Suprapubic skin (tissue), 4 donors: Measurements from ENCODE around the gene MCF2L2. TPM values are rescaled to one million over a fixed set of nuclear protein-coding genes. Genes with fewer than 3 reads are reported as not detected.
"Not testable (repeated sequence)": the region's sequence is repeated elsewhere in the genome, so short reads cannot be mapped to it uniquely, and the experiment has no call there.

Experiments used
- DNase-seq, 2 donors: peaks; one replicate each; pipeline ENCODE4 v3.0.0-alpha.2; 2019; ENCODE audit warnings: low spot score in 2 of 2
- H3K27ac ChIP-seq: fragments of 200-600 bp; sonication (generic); one replicate; pipeline ENCODE4 v1.5.1; 2019
- H3K27me3 ChIP-seq: fragments of 200-600 bp; sonication (generic); one replicate; pipeline ENCODE4 v1.5.1; 2019
- H3K36me3 ChIP-seq: fragments of 200-600 bp; sonication (generic); one replicate; pipeline ENCODE4 v1.5.1; 2019
- H3K4me1 ChIP-seq: fragments of 200-600 bp; sonication (generic); one replicate; pipeline ENCODE4 v1.5.1; 2019
- H3K4me3 ChIP-seq: fragments of 200-600 bp; sonication (generic); one replicate; pipeline ENCODE4 v1.5.1; 2019; ENCODE audit warnings: mild to moderate bottlenecking
- H3K9me3 ChIP-seq: fragments of 200-600 bp; sonication (generic); one replicate; pipeline ENCODE4 v1.5.1; 2019
- EP300 ChIP-seq: sonication (generic); formaldehyde crosslinking; IDR thresholded peaks from one replicate; pipeline ENCODE4 v1.6.1; 2017; ENCODE audit warnings: antibody characterized with exemption
- POLR2A ChIP-seq, 2 donors: fragments of 450-650 bp; IDR thresholded peaks; one replicate each; pipeline ENCODE4 v1.6.1; 2017; ENCODE audit warnings: antibody characterized with exemption in 2 of 2, mild to moderate bottlenecking in 2 of 2, moderate library complexity in 2 of 2
- POLR2AphosphoS5 ChIP-seq, 3 donors: sonication (generic); formaldehyde crosslinking; IDR thresholded peaks; one replicate each; pipeline ENCODE4 v1.6.1; 2017; ENCODE audit warnings: antibody characterized with exemption in 3 of 3
- WGBS: methylation state at CpG from one replicate; pipeline ENCODE4 v1.1.5; 2018; 5-methylcytosine and 5-hydroxymethylcytosine counted together
- total RNA-seq, 4 donors: library from RNA; depleted of rRNA; stranded (reverse); fragments of >200 nt; gene quantifications; one replicate each; pipeline ENCODE4 v1.1.0, GENCODE V29; 2016
- TF ChIP-seq, protein P1 (sequence below), 2 donors: fragments of 200-600 bp in 1 of 2; fragments of 450-650 bp in 1 of 2; sonication (generic) in 1 of 2; IDR thresholded peaks; one replicate each; pipeline ENCODE4 v1.5.1; 2016 to 2019; ENCODE audit warnings: antibody characterized with exemption in 2 of 2, mild to moderate bottlenecking in 1 of 2, moderate library complexity in 1 of 2

Gene MCF2L2
- total RNA-seq, 4 donors from 2014 or later: 0.36 to 2.2 (median 0.64) TPM

DNA sequence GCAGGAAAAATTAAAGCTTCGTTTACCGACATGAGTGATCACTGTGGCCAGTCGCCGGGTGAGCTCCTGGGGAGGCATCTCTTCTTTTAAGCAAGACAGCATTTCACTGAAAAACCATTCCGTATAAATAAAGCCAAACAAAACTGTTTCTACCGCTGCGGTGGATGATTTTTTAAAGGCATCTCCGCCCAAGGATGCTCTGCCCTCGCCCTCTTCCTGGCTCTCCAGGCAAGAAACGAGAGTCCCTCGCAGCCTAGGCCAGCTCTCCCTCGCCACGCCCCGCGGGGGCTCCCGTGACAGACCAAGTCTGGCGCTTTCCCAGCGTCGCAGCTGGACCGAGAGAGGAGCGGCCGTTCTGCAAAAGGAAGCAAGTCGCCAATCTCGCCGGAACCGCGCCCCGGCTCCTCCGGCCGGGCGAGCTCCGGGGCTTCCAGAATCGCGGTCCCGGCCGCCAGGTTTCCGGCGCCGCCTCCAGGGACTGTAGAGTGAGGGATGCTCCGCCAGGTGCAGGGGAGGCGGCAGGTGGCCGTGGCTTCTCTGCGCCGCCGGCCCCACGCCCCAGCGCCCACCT, 458 bp downstream of the MCF2L2 start:
- Histone ChIP-seq H3K4me1 (peaks cover 20% of the 10 kb centered on the region), H3K9me3 (no peaks in the 10 kb centered on the region), H3K27me3 (peaks cover 14% of the 10 kb centered on the region), H3K36me3 (no peaks in the 10 kb centered on the region), H3K27ac (no peak overlapping the region), H3K4me3 (peak overlapping the region; percentile 65)
- TF ChIP-seq POLR2AphosphoS5 (IDR thresholded peaks at IDR 0.05): no peak
- TF ChIP-seq, protein P1, sequence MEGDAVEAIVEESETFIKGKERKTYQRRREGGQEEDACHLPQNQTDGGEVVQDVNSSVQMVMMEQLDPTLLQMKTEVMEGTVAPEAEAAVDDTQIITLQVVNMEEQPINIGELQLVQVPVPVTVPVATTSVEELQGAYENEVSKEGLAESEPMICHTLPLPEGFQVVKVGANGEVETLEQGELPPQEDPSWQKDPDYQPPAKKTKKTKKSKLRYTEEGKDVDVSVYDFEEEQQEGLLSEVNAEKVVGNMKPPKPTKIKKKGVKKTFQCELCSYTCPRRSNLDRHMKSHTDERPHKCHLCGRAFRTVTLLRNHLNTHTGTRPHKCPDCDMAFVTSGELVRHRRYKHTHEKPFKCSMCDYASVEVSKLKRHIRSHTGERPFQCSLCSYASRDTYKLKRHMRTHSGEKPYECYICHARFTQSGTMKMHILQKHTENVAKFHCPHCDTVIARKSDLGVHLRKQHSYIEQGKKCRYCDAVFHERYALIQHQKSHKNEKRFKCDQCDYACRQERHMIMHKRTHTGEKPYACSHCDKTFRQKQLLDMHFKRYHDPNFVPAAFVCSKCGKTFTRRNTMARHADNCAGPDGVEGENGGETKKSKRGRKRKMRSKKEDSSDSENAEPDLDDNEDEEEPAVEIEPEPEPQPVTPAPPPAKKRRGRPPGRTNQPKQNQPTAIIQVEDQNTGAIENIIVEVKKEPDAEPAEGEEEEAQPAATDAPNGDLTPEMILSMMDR (IDR thresholded peaks at IDR 0.05): no peak
- no peak for TF ChIP-seq POLR2A (IDR thresholded peaks at IDR 0.05)
- no peak for TF ChIP-seq EP300
- peak in 1 of 2 donors; percentile 70 for DNase-seq
- whole genome bisulfite sequencing: 1% methylated on average over 9 of the region's 47 CpGs

DNA sequence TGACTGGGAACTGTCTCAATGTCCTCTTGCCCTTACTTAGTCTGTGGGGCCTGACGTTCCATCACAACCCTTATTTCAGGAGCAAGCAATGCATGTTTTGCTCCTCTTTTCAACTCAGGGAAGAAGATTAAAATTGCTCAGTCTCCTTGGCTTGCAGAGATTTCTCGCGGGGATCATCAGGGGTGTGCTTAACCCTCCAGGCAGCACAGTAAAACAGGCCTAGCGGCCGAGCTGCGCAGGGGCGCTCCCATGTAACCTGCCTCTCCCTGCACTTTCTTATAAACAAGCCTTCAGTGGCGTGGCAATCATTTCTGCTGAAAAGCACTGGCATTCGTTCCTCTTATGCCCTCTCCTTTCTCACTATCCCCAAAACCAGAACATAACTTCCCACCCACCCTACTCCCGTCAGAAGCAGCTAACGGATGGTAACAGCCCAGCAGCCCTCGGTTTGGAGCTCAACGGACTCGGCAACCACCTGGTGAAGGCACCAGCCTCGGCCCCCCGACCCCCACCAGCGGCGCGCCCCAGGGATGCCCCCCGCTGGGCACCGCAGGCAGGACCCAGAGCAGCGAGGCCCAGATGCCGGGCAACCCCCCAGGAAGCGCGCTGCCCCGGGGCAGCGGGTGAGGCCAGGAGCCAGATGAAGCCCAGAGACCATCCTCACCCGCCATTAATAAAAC, 1.1 kb downstream of the MCF2L2 start:
- Histone ChIP-seq H3K36me3 (no peaks in the 10 kb centered on the region), H3K9me3 (no peaks in the 10 kb centered on the region), H3K4me3 (peak overlapping the region; percentile 65), H3K27me3 (peaks cover 14% of the 10 kb centered on the region), H3K27ac (no peak overlapping the region), H3K4me1 (peaks cover 20% of the 10 kb centered on the region)
- DNase-seq: no peak
- 42% methylated on average over 18 of the region's 28 CpGs for WGBS
- TF ChIP-seq POLR2A (IDR thresholded peaks at IDR 0.05) (no peak), POLR2AphosphoS5 (IDR thresholded peaks at IDR 0.05) (no peak), EP300 (no peak)
- TF ChIP-seq, protein P1 (IDR thresholded peaks at IDR 0.05): no peak

DNA sequence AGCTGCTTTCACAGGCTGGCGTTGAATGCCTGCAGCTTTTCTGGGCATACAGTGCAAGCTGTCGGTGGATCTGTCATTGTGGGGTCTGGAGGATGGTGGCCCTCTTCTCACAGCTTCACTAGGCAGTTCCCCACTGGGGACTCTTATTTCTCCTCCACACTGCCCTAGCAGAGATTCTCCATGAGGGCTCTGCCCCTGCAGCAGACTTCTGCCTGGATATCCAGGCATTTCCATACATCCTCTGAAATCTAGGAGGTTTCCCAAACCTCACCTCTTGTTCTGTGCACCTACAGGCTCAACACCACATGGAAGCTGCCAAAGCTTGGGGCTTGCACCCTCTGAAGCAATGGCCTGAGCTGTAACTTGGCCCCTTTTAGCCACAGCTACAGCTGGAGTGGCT, 9.6 kb downstream of the MCF2L2 start:
- not testable (repeated sequence) for H3K27me3 ChIP-seq, DNase-seq
- 100% methylated on average over 2 of the region's 2 CpGs for WGBS

DNA sequence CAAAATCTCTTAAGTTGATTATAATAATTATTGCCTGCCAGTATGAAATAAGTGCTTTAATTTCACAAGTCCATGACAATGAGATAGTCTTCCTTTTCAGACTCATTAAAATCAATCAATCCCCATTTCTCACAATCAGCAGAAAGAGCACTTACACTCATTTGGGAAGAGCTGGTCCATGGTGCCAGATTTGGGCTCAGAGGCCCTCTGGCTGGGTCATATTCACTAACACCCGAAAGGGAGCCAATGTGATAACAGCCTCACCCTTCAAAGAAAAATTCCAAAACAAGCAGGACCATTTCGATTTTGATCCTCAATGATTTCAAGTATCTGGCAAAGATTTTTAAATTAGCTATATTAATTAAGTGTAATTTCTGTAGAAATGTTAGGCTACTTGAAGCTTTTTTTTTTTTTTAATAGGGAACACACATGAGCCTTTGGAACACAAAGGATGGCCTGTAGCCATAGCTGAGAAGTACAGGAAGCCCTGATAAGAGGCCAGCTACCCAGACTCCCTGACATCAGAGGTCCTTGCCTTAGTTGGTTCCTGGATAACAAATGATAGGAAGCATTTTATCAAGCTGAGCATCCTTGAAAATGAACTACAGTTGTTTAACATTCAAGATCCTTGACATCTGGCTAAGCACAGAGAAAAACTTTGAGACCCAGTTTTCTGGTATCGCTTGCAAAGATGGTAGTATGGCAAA, 17.1 kb downstream of the MCF2L2 start:
- Histone ChIP-seq H3K36me3 (no peaks in the 10 kb centered on the region), H3K27ac (no peak overlapping the region), H3K4me3 (no peak overlapping the region), H3K4me1 (no peaks in the 10 kb centered on the region), H3K9me3 (no peaks in the 10 kb centered on the region), H3K27me3 (no peaks in the 10 kb centered on the region)
- no peak for DNase-seq
- no peak for TF ChIP-seq POLR2A (IDR thresholded peaks at IDR 0.05)
- no peak for TF ChIP-seq EP300
- TF ChIP-seq, protein P1 (IDR thresholded peaks at IDR 0.05): no peak
- no peak for TF ChIP-seq POLR2AphosphoS5 (IDR thresholded peaks at IDR 0.05)
- WGBS: 97% methylated on average over 3 of the region's 3 CpGs

More for the DNA sequence above, 9.6 kb downstream of the MCF2L2 start:
- not testable (repeated sequence) for H3K4me3 ChIP-seq, H3K27ac ChIP-seq, H3K36me3 ChIP-seq, H3K4me1 ChIP-seq
- peaks cover 10% of the 10 kb centered on the region for H3K9me3 ChIP-seq

DNA sequence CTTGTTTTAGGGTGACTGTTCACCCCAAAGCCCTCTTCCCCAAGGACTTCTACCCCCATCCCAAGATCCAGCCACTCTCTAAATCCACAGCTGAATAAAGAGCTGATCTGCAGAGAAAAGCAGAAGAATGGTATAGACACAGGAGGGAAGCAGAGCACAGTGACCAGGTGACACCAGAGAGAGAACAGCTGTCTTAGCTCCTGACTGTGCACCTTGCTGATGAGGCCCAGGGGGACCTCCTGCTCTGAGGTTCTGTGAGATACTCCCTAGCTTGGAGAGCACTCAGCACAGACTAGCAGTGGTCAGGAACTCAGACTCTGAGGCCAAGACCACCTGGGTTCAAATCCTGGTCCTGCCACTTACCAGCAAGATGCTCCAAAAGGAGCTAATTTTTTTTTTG, 17.7 kb downstream of the MCF2L2 start:
- TF ChIP-seq EP300 (no peak), POLR2AphosphoS5 (IDR thresholded peaks at IDR 0.05) (no peak), POLR2A (IDR thresholded peaks at IDR 0.05) (no peak)
- TF ChIP-seq, protein P1 (IDR thresholded peaks at IDR 0.05): no peak
- no peaks in the 10 kb centered on the region for H3K36me3 ChIP-seq

More for the DNA sequence above, 17.7 kb downstream of the MCF2L2 start:
- DNase-seq: no peak
- Histone ChIP-seq H3K27me3 (no peaks in the 10 kb centered on the region), H3K4me3 (no peak overlapping the region), H3K9me3 (no peaks in the 10 kb centered on the region), H3K4me1 (no peaks in the 10 kb centered on the region), H3K27ac (no peak overlapping the region)
